ENCODE data around the gene JAGN1. TPM values are rescaled to one million over a fixed set of nuclear protein-coding genes. Genes with fewer than 3 reads are reported as not detected.

The JAGN1 gene
- total and polyA plus RNA-seq, 9 of the 15 experiments (the other 6 are each of a cell fraction or from before 2014, with no cell fraction given) = 31.6 to 77.8 (median 40.3) TPM

DNA sequence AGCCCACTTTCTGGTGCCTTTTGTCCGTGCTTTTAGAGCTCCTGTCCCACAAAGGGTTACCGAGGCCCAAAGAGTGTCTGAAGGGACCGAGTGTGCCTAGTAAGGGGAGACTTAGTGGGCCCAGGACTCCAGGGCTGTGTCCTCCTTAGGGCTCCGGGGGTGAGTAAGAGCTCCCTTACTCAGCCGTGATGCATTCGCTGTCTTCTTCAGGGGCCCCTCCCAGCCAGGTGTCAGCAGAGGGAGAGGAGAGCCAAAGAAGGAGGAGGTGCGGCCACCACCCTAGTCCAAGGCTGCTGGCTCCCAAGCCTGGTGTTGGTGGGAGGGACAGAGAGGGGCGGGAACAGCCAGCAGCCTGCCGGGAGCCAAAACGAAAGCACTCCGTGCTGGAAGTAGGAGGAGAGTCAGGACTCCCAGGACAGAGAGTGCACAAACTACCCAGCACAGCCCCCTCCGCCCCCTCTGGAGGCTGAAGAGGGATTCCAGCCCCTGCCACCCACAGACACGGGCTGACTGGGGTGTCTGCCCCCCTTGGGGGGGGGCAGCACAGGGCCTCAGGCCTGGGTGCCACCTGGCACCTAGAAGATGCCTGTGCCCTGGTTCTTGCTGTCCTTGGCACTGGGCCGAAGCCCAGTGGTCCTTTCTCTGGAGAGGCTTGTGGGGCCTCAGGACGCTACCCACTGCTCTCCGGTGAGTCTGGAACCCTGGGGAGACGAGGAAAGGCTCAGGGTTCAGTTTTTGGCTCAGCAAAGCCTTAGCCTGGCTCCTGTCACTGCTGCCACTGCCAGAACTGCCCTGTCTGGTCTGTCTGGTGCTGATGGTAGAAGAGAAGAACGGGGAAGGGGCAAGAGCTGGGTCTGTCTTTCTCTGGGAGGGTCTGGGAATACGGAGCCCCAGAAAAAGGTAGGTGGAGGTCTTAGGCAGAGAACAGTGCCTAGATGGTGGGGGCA is 26.6 kb downstream of the JAGN1 start, which contains the start of gene IL17RC (continued):
- TF ChIP-seq ZNF318 (IDR thresholded peaks at IDR 0.05; ENCODE audit: borderline replicate concordance in 1 of 2, low read depth in 1 of 2) (no peak), ZNF695 (CRISPR knock-in tag; IDR thresholded peaks at IDR 0.05) (no peak), CHD4 (IDR thresholded peaks at IDR 0.05; ENCODE audit: insufficient read depth, insufficient replicate concordance, low read depth, low read length, poor library complexity, severe bottlenecking) (no peak), ZNF3 (CRISPR knock-in tag; IDR thresholded peaks at IDR 0.05) (no peak), ZNF121 (CRISPR knock-in tag; conservative IDR thresholded peaks at IDR 0.05) (no peak), PHF8 (IDR thresholded peaks at IDR 0.05; ENCODE audit: borderline replicate concordance, low read length) (peak; percentile 72; the same call in 1 of the 2 replicates), SREBF1 (IDR thresholded peaks at IDR 0.05; ENCODE audit: borderline replicate concordance, low read depth, low read length) (no peak), BCL6 (CRISPR knock-in tag; IDR thresholded peaks at IDR 0.05) (no peak), NCOR1 (IDR thresholded peaks at IDR 0.05) (no peak), KLF16 (IDR thresholded peaks at IDR 0.05) (no peak), EWSR1 (IDR thresholded peaks at IDR 0.05; ENCODE audit: borderline replicate concordance, low read depth, partially characterized antibody) (no peak), STAT5A (IDR thresholded peaks at IDR 0.05; ENCODE audit: borderline replicate concordance, low read length) (no peak), POLR2AphosphoS2 (IDR thresholded peaks at IDR 0.05; ENCODE audit: low read length) (no peak), KLF1 (tag; IDR thresholded peaks at IDR 0.05) (no peak), MCM5 (IDR thresholded peaks at IDR 0.05; ENCODE audit: low read depth) (no peak), ILK (tag; IDR thresholded peaks at IDR 0.05; ENCODE audit: borderline replicate concordance, low read depth) (no peak), CBX8 (IDR thresholded peaks at IDR 0.05; ENCODE audit: borderline replicate concordance, extremely low read depth, low read depth, low read length, poor library complexity, severe bottlenecking) (no peak)
- TF ChIP-seq, protein P1, sequence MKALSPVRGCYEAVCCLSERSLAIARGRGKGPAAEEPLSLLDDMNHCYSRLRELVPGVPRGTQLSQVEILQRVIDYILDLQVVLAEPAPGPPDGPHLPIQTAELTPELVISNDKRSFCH (CRISPR knock-in tag; IDR thresholded peaks at IDR 0.05) = no peak
- TF ChIP-seq, protein P1 (tag; IDR thresholded peaks at IDR 0.05) = 0 out of 2 replicates have a peak, but pooled peaks have one; percentile 45

Measured in K562 (cell line).